GM19328 (cell line): ENCODE data around the gene NRN1.

Experiments used
- ATAC-seq: cut with Tn5 transposase; IDR thresholded peaks from one replicate; pipeline ENCODE4 v1.9.1; 2021; ENCODE audit warnings: mild to moderate bottlenecking, moderate library complexity; ENCODE audit not compliant: unreplicated experiment

Gene NRN1

GRCh38 chr6:6002848-6003620 is 3.7 kb downstream of the NRN1 start:
- no peak for ATAC-seq

DNA sequence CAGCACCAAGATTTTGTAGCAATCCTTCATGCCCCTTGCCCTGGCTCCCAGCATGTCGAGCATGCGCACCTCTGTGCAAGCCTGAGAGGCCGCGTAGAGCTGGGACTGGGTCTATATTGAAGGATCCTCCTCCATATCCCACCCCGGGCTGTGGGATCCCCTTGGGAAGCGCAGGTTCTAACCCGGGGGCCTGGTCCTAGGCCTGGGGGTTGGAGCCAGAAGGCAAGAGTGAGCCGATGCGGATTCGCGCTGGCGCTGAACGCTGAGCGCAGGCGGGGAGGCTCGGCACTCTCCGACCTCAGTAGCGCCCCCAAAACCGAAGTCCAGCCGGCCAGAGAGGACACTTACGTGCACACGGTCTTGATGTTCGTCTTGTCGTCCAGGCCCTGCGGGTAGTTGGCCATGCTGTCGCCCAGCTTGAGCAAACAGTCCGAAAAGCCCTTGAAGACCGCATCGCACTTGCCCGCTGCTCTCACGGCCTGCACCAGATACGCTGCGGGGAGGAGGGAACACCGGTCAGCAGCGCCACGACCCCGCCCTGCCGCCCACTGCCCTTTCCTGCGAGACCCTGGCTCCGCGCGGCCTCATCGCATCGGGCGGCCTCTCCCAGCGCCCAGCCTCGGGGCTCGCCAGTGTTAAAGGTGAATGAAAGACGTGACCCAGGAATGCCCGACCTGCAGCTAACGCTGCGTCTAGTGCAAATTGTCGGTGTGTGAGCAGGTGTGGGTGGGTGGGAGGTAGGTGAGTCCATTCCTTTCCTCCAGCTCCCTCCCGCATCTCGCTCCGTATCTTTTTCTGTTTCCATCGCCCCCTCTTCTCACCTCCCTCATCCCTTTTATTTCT is 4.5 kb downstream of the NRN1 start:
- ATAC-seq = no peak

GRCh38 chr6:6001443-6001842 is 5.3 kb downstream of the NRN1 start:
- no peak for ATAC-seq

- no peak for ATAC-seq
These were observed 6.8 kb downstream of the NRN1 start for GRCh38 chr6:5999688-6000608.

GRCh38 chr6:5998711-5999687 is 7.7 kb downstream of the NRN1 start:
- no peak for ATAC-seq

DNA sequence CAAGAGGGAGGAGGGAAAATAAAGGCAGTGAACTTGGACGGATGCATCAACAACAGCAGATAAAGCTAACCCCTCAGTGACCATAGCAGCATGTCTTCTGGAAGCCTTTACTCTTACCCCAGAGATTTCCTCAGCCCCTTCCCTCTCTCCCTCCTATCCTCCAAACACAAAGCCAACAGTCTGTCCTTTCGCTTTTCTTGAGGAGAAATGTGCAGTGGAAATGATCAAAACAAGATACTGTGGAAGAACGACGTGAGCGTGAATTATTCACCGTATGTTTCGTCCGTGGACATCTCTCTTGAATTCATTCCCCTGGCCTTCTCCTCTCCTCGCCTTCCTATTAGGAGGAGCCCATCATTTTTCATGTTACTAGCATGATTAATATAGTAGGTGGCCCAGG is 8.5 kb downstream of the NRN1 start:
- ATAC-seq = no peak

DNA sequence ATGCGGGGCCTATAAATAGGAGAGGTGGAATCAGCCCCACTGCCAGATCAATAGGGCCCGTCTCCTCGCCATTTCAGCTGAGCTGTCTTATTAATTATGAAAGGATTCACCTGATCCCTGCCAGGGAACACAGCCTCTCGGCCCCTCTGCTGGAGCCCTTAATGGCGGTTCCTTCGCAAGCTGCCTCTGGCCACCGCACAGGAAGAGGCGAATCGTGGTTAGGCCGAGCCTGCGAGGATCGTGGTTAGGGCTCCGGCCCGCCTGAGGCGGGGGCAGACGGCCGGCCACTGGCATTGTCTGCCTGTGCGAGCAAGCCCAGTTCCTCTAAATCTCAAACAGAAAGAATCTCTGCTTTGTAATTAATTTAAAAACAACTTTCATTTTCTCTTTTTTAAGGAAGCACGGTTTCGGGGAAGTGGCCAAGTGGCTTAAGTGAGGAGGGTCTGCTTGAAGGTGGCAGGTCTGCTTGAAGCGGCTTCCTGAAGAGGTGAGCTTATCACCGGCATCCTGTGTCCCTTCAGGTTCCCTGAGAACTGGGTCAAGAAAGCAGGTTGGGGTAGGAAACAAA is 9.2 kb downstream of the NRN1 start:
- no peak for ATAC-seq

GRCh38 chr6:5996714-5997419 is 9.9 kb downstream of the NRN1 start:
- no peak for ATAC-seq

DNA sequence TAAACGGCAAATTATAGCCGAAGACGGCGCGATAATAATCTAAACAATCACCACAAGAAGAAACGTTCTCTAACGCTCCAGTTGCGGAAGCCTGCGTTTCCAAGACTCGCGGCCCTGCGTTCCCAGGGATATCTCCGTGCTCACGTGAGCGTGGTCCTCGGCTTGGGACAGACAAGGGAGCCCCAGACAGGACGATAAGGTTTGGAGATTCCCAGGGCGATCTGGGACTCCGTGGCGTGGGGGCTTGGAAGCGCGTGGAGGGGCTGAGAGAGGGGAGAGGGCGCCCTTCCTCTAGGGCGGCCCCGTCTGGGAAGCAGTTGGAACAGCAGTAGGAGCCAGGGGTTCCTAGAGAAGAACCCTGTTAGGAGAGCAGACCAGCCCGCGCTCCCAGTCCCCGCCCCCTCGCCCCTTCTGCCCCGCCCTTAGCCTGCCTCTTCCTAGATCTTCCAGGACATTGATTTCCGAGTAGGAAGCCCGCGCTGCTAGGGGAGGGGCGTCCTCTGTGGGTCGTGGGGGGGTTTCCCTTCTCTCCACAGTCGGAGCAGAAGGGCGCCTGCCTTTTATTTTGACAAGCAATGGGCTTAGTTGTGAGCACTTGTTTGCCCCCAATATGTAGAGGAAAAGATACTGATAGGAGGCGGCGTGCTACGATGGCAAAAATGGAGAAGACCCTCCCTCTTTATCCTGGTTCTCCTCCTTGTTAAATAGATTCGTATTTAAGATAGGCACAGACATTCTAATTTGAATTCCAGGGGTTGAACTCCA is 10.6 kb downstream of the NRN1 start:
- ATAC-seq = no peak

GRCh38 chr6:5995658-5995948 is 11.1 kb downstream of the NRN1 start:
- no peak for ATAC-seq

DNA sequence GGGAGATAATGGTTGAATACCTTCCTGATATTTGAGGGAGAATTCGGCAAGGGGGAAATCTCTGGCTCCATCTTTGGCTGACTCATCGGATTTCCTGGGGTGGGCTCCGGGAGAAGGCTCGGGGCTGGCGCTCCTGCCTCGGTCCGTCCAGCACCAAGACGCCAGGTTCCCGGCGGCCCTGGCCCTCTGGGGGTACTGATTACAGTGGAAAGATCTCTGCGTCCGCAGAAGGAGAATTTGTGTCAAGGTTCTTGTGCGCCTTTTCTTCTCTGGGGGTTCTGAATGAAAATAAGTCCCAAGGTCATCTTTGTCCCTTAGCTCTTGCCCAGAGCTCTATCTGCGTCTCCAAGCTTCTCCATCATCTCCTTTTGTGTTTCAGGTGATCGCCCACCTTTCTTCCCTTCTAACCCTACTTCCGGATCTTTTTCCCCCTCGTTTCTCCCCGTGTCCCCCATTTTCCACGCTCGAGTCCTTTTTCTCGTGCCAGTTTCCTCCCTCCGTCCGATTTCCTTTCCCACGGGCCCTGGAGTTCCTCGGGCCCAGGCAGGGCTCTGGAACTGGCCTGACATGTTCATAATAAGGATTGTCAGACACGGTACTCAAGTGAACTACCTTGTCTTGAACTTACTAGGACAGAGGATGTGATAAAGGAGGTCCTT is 11.6 kb downstream of the NRN1 start:
- no peak for ATAC-seq

DNA sequence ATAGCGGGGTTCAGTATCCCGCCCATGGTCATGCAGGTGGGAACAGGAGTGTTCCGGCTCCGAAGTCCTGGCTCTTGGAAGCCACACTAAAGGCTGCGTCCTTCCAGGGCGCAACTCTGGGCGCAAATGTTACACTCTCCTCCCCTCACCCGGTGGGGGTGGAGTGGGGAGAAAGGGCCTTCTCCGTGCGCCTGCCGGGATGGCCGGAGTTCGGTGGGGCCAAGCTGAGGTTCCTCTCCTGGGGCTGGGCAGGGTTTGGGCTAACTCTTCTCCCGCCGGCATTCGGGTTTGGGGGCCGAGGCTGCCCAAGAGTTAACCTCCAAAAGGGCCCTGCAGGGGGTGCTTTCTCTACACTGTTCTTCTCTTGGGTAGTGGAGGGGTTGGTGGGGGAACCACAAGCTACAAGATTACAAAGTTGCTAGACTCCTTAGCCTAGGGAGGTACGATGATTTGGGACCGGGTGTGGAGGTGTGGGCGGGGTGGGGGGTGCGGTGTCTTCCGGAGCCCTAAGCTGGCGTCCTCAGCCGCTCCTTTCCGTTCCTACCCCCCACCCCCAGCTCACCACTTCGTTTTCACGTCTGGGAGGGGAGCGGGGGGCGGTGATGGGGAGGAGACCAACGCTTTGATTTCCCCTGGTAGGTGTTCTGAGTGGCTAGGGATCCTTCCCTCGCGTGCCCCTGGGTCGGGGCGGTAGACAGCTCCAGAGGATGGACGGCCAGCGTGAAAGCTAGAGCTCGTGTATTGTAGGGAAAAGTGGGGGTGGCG is 12.3 kb downstream of the NRN1 start:
- ATAC-seq = no peak

GRCh38 chr6:5992551-5993225 is 14.0 kb downstream of the NRN1 start:
- ATAC-seq = no peak

- no peak for ATAC-seq
These were observed 15.9 kb downstream of the NRN1 start for GRCh38 chr6:5990786-5991185.

GRCh38 chr6:5989141-5989723 is 17.5 kb downstream of the NRN1 start:
- ATAC-seq = no peak

GRCh38 chr6:5986861-5987260 is 19.9 kb downstream of the NRN1 start:
- ATAC-seq = no peak
